ENCODE measurements around the gene MS4A18.

The MS4A18 gene

GRCh38 chr11:60781286-60781980 lies 56.9 kb downstream of the MS4A18 start:
- Mint-ChIP-seq H3K27me3 (peaks cover 12% of the 10 kb centered on the region), H3K36me3 (ENCODE audit: low read depth) (no peaks in the 10 kb centered on the region), H3K4me1 (ENCODE audit: low read depth) (peaks cover 8% of the 10 kb centered on the region), H3K27ac (no peak overlapping the region), H3K4me3 (no peak overlapping the region), H3K9me3 (no peaks in the 10 kb centered on the region)
- intact Hi-C loops (cut with micrococcal nuclease) = no loop called here

- intact Hi-C loops (cut with micrococcal nuclease) = no loop called here
- H3K36me3 Mint-ChIP-seq (ENCODE audit: low read depth) = no peaks in the 10 kb centered on the region
- H3K27ac Mint-ChIP-seq = no peak overlapping the region
- peaks cover 7% of the 10 kb centered on the region for H3K4me1 Mint-ChIP-seq (ENCODE audit: low read depth)
- no peak overlapping the region for H3K4me3 Mint-ChIP-seq
- no peaks in the 10 kb centered on the region for H3K9me3 Mint-ChIP-seq
- peaks cover 10% of the 10 kb centered on the region for H3K27me3 Mint-ChIP-seq
Measured at GRCh38 chr11:60781981-60782316, 57.4 kb downstream of the MS4A18 start.

GRCh38 chr11:60782393-60783140 lies 58.0 kb downstream of the MS4A18 start:
- Mint-ChIP-seq H3K4me3 (no peak overlapping the region), H3K27ac (no peak overlapping the region), H3K4me1 (ENCODE audit: low read depth) (peaks cover 1% of the 10 kb centered on the region), H3K9me3 (no peaks in the 10 kb centered on the region), H3K36me3 (ENCODE audit: low read depth) (no peaks in the 10 kb centered on the region), H3K27me3 (peaks cover 5% of the 10 kb centered on the region)
- intact Hi-C loops (cut with micrococcal nuclease) = no loop called here

GRCh38 chr11:60783141-60783484 lies 58.6 kb downstream of the MS4A18 start:
- Mint-ChIP-seq H3K4me1 (ENCODE audit: low read depth) (no peaks in the 10 kb centered on the region), H3K27me3 (peaks cover 3% of the 10 kb centered on the region), H3K9me3 (no peaks in the 10 kb centered on the region), H3K36me3 (ENCODE audit: low read depth) (no peaks in the 10 kb centered on the region), H3K27ac (no peak overlapping the region), H3K4me3 (no peak overlapping the region)
- intact Hi-C loops (cut with micrococcal nuclease) = no loop called here

- intact Hi-C loops (cut with micrococcal nuclease) = no loop called here
- Mint-ChIP-seq H3K4me3 (no peak overlapping the region), H3K27ac (no peak overlapping the region), H3K4me1 (ENCODE audit: low read depth) (no peaks in the 10 kb centered on the region), H3K9me3 (no peaks in the 10 kb centered on the region), H3K27me3 (peaks cover 3% of the 10 kb centered on the region), H3K36me3 (ENCODE audit: low read depth) (no peaks in the 10 kb centered on the region)
Measured at GRCh38 chr11:60783911-60784310, 59.4 kb downstream of the MS4A18 start.

GRCh38 chr11:60785136-60785535 lies 60.6 kb downstream of the MS4A18 start, which contains the start of gene MS4A10:
TSS of gene MS4A10 (plus strand) at chr11:60785333. CDS start at chr11:60790336, 5,003 bp downstream.
- Mint-ChIP-seq H3K4me1 (ENCODE audit: low read depth) (no peaks in the 10 kb centered on the region), H3K36me3 (ENCODE audit: low read depth) (no peaks in the 10 kb centered on the region), H3K27me3 (peaks cover under 1% of the 10 kb centered on the region), H3K9me3 (no peaks in the 10 kb centered on the region), H3K4me3 (no peak within 1 kb of the TSS), H3K27ac (no peak within 1 kb of the TSS)
- intact Hi-C loops (cut with micrococcal nuclease) = no loop called here

- Mint-ChIP-seq H3K36me3 (ENCODE audit: low read depth) (no peaks in the 10 kb centered on the region), H3K27ac (no peak overlapping the region), H3K27me3 (no peaks in the 10 kb centered on the region), H3K9me3 (no peaks in the 10 kb centered on the region), H3K4me3 (no peak overlapping the region), H3K4me1 (ENCODE audit: low read depth) (no peaks in the 10 kb centered on the region)
- intact Hi-C loops (cut with micrococcal nuclease) = no loop called here
Measured at GRCh38 chr11:60785806-60786361, 61.4 kb downstream of the MS4A18 start.

- Mint-ChIP-seq H3K9me3 (no peaks in the 10 kb centered on the region), H3K27ac (no peak overlapping the region), H3K27me3 (peaks cover 3% of the 10 kb centered on the region), H3K4me1 (ENCODE audit: low read depth) (no peaks in the 10 kb centered on the region), H3K4me3 (no peak overlapping the region), H3K36me3 (ENCODE audit: low read depth) (no peaks in the 10 kb centered on the region)
- intact Hi-C loops (cut with micrococcal nuclease) = no loop called here
Measured at GRCh38 chr11:60786811-60787567, 62.5 kb downstream of the MS4A18 start.

- Mint-ChIP-seq H3K36me3 (ENCODE audit: low read depth) (no peaks in the 10 kb centered on the region), H3K27me3 (peaks cover 4% of the 10 kb centered on the region), H3K4me1 (ENCODE audit: low read depth) (no peaks in the 10 kb centered on the region), H3K4me3 (no peak overlapping the region), H3K27ac (no peak overlapping the region), H3K9me3 (no peaks in the 10 kb centered on the region)
- intact Hi-C loops (cut with micrococcal nuclease) = no loop called here
Measured at GRCh38 chr11:60788401-60789125, 64.0 kb downstream of the MS4A18 start.

- intact Hi-C loops (cut with micrococcal nuclease) = no loop called here
- H3K4me1 Mint-ChIP-seq (ENCODE audit: low read depth) = no peaks in the 10 kb centered on the region
- peaks cover 4% of the 10 kb centered on the region for H3K27me3 Mint-ChIP-seq
- H3K9me3 Mint-ChIP-seq = no peaks in the 10 kb centered on the region
- H3K36me3 Mint-ChIP-seq (ENCODE audit: low read depth) = no peaks in the 10 kb centered on the region
- no peak overlapping the region for H3K27ac Mint-ChIP-seq
- H3K4me3 Mint-ChIP-seq = no peak overlapping the region
Measured at GRCh38 chr11:60790726-60791125, 66.2 kb downstream of the MS4A18 start.

- Mint-ChIP-seq H3K36me3 (ENCODE audit: low read depth) (no peaks in the 10 kb centered on the region), H3K27ac (no peak overlapping the region), H3K4me1 (ENCODE audit: low read depth) (no peaks in the 10 kb centered on the region), H3K27me3 (peaks cover 4% of the 10 kb centered on the region), H3K9me3 (no peaks in the 10 kb centered on the region), H3K4me3 (no peak overlapping the region)
- intact Hi-C loops (cut with micrococcal nuclease) = no loop called here
Measured at GRCh38 chr11:60791153-60791933, 66.8 kb downstream of the MS4A18 start.

GRCh38 chr11:60792521-60792920 lies 68.0 kb downstream of the MS4A18 start:
- intact Hi-C loops (cut with micrococcal nuclease) = no loop called here
- H3K27ac Mint-ChIP-seq = no peak overlapping the region
- no peaks in the 10 kb centered on the region for H3K4me1 Mint-ChIP-seq (ENCODE audit: low read depth)
- H3K27me3 Mint-ChIP-seq = peaks cover 4% of the 10 kb centered on the region
- H3K36me3 Mint-ChIP-seq (ENCODE audit: low read depth) = no peaks in the 10 kb centered on the region
- no peak overlapping the region for H3K4me3 Mint-ChIP-seq
- no peaks in the 10 kb centered on the region for H3K9me3 Mint-ChIP-seq

Measured in dendritic cell treated with granulocyte-macrophage colony-stimulating factor and Interleukin-4, amounts not matched to agents 40 ng/mL and 50 ng/mL, for 4 days (primary cell).